ENCODE measurements around the gene PPP1R3C.

- no peak for TF ChIP-seq CTCF (IDR thresholded peaks at IDR 0.05)
- no peak for TF ChIP-seq POLR2A (IDR thresholded peaks at IDR 0.05)
Measured at GRCh38 chr10:91579329-91579985, 53.4 kb downstream of the PPP1R3C start.

All from adrenal gland (tissue), 5 donors.